ENCODE results near the gene SNX18. TPM values are rescaled to one million over a fixed set of nuclear protein-coding genes. Genes with fewer than 3 reads are reported as not detected.
A peak's percentile ranks its signal among the peaks of the same experiment; 100 is the strongest.
"Not testable (repeated sequence)": the region's sequence is repeated elsewhere in the genome, so short reads cannot be mapped to it uniquely, and the experiment has no call there.

Gene SNX18
- 36.4 TPM for total RNA-seq

DNA sequence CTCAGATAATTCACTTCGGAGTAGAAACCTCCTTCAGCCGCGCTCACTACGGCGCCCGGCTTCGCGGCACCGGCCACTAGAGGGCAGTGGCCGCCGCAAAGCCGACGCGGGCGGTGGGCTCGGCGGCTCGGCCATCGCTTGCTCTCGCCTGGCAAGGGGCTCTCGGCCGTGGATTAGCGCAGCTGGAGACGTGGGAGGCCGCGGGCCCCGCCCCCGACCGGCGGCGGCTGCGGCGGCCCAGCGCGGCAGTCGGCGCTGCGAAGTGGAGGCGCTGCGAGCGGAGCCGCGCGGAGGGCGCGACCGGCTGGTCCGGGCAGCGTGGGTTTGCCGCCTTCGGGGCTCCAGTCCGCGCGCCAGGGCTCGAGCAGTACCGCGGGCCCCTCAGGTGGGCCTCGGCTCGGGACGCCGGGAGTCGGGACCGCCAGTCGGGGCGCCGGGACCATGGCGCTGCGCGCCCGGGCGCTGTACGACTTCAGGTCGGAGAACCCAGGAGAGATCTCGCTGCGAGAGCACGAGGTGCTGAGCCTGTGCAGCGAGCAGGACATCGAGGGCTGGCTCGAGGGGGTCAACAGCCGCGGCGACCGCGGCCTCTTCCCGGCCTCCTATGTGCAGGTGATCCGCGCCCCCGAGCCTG, at the start of gene SNX18:
Gene SNX18, plus strand, starts transcription at position 248 of the 634 bp plus-strand sequence. Its CDS starts 194 bp downstream, at position 442.
- DNase-seq = peak; percentile 97

DNA sequence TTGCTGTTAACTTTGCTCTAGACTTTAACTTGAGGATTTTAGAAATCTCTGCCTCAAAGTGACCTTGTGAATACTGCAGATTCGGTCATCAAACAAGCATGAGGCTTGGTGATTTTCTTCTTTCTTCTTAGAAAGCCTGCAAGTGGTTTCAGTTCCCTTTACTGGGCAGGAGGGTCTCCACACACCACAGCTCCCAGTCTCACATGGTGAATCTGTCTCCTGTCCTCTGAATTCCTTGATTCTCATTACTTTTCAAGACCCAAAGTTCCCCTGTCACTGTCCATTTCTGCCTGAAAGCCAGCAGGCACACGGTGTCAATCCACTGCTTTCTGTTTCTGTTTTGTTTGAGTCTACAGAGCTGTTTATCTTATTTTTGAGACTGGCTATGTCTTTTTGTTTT, 47.9 kb upstream of the SNX18 start:
- no peak for DNase-seq

GRCh38 chr5:54470128-54470527, 47.4 kb upstream of the SNX18 start:
- peak; percentile 44 for DNase-seq

DNA sequence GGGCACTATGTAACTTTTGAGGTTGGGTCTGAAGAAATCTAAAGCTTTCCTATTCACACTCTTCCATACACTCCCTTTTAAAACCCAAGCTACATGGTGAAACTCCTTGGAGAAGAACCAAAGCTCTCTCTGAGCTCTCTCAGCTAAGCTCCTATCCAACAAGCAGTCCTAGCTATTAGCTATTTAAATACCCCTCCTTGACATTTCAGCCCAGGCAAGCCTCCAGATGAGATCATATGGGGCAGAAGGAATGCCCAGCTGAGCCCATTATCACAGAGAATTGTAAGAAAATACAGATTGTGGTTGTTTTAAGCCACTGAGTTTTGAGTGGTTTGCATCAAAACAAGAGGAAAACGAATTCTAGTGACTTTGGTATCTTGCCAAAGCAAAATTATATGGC, 46.9 kb upstream of the SNX18 start:
- DNase-seq = peak; percentile 62

- DNase-seq = no peak
Observed at GRCh38 chr5:54471398-54471797, 46.2 kb upstream of the SNX18 start.

DNA sequence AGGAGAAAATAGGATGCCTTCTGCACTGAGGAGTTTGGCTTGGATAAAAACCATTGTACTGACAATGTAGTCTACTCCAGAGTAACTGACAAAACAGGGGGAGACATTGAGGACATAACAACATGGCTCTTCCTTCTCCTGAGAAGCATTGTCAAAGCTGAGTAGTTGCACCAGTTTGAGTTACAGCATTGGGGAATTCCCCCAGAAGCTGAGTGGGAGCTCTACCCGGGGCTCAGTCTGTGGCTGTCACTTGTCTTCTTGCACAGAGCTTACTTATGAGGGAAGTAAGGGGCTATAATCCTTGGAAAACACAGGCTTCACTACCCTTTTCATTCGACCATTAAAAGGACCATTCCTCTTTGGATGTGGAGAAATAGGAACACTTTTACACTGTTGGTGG, 40.9 kb upstream of the SNX18 start:
- no peak for DNase-seq

DNA sequence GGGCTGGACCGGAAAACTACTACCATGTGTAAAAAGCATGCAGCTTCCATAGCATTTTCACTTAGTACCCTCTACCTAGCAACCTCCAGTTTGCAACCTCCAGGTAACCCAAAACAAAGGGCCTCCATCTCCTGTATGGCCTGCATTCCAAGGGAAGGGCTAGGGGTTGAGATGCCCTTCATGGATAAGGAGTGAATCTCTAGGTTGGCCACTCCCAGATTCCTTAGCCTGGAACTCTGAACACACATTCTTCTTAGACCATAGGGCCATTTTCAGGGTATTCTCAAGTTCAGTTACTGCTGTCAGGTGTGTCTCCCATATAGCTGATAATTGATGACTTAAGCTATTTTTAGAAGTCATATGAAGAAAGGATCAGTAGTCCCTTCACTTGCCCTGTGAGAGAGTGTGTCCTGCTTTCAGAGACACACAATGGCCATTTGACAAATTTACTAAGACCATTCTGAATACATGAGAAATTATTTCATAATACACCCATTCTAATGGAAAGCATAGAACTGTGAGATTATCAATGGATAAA, 39.5 kb upstream of the SNX18 start:
- no peak for DNase-seq

DNA sequence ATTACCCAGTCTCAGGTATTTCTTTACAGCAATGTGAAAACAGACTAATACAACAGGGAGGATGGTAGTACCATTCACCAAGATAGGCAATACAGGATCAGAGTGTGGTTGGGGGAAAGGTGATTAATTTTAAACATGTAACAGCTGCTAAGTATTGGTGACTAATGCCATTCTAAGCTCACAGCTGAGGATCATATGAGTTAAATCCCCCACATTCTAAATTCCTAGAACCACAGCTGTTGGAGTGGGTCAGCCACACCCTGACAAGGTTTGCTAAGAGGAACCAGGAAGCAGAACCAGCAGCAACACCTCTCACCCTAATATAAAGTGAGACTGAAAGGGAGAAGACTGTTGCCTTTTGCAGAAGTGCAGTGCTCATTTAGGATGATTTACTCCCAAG, 37.3 kb upstream of the SNX18 start:
- DNase-seq = peak; percentile 70

- DNase-seq = no peak
Observed at GRCh38 chr5:54484219-54484894, 33.2 kb upstream of the SNX18 start.

- not testable (repeated sequence) for DNase-seq
Observed at GRCh38 chr5:54485659-54486058, 31.9 kb upstream of the SNX18 start.

- DNase-seq = not testable (repeated sequence)
Observed at GRCh38 chr5:54489648-54489979, 27.9 kb upstream of the SNX18 start.

DNA sequence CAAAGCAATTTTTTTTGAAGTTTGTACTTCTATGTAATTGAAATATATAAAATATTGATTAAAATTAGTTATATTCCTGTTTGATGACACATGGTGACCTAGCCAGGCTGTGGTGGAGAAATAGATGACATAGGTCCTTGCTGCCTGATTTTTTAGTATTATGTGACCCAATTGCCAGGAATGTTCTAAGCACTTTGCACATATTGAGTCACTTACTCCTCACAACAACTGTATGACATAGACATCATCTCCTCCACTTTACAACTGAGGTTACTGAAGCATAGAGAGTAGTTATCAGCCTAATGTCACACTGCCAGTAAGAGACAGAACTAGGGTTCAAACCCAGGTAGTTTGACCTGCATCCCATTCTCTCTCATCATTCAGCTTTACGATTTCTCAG, 26.2 kb upstream of the SNX18 start:
- DNase-seq = no peak

DNA sequence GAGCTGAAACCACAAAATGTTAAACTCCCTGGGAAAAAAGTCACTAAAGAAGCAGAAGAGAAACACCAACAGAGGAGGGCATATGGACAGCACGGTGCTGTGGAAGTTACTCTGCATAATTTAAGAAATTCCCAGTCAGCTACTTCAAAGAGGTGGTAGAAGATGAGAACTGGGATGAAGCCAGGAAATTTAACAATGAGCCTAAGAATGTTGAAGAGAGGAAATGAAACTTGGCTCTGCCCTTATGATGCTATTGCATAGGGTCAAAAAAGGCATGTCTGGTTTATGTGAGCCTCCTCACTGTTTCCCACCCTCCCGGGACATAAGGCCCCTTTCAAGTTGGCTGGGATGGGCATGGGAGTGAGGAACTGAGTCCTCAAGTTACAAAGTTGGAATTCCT, 25.4 kb upstream of the SNX18 start:
- DNase-seq = peak; percentile 37

- no peak for DNase-seq
Observed at GRCh38 chr5:54495027-54495426, 22.5 kb upstream of the SNX18 start.

GRCh38 chr5:54514291-54514690, 3.3 kb upstream of the SNX18 start:
- DNase-seq = no peak

DNA sequence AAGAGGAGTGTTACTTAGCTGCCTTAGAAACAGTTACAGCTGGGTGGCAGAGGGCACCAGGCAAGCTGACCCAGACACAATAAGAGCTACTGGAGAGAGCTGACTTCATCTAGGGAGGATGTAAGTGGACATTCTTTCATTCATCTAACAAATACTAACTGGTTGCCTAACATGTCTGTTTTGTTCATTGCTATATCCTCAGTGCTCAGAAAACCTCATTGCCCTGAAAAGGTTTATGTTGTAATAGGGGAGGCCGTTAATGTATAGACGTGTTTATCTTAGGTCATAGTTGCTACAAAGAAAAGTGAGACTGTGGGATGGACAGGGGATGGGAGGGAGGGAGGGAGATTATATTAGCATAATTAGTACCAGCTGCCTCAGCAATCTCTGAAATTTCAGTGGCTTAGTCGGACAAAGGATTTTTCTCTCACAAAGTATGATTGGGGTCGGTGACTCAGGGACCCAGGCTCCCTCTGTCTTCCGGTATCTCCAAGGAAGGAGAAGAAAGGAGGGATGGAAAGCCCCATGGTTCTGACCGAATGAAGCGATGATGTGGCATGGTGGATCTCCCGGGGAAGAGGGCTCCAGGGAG, 2.6 kb upstream of the SNX18 start:
- no peak for DNase-seq

GRCh38 chr5:54515634-54516033, 1.9 kb upstream of the SNX18 start:
- no peak for DNase-seq

GRCh38 chr5:54516051-54516655, 1.4 kb upstream of the SNX18 start:
- DNase-seq = no peak

GRCh38 chr5:54517174-54517511, 416 bp upstream of the SNX18 start:
- no peak for DNase-seq

DNA sequence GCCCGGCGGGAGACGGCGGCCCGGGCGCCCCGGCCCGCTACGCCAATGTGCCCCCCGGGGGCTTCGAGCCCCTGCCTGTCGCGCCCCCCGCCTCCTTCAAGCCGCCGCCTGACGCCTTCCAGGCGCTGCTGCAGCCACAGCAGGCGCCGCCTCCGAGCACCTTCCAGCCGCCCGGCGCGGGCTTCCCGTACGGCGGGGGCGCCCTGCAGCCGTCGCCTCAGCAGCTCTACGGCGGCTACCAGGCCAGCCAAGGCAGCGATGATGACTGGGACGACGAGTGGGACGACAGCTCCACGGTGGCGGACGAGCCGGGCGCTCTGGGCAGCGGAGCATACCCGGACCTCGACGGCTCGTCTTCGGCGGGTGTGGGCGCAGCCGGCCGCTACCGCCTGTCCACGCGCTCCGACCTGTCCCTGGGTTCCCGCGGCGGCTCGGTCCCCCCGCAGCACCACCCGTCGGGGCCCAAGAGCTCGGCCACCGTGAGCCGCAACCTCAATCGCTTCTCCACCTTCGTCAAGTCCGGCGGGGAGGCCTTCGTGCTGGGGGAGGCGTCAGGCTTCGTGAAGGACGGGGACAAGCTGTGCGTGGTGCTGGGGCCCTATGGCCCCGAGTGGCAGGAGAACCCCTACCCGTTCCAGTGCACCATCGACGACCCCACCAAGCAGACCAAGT, 723 bp downstream of the SNX18 start:
- peak; percentile 70 for DNase-seq

DNA sequence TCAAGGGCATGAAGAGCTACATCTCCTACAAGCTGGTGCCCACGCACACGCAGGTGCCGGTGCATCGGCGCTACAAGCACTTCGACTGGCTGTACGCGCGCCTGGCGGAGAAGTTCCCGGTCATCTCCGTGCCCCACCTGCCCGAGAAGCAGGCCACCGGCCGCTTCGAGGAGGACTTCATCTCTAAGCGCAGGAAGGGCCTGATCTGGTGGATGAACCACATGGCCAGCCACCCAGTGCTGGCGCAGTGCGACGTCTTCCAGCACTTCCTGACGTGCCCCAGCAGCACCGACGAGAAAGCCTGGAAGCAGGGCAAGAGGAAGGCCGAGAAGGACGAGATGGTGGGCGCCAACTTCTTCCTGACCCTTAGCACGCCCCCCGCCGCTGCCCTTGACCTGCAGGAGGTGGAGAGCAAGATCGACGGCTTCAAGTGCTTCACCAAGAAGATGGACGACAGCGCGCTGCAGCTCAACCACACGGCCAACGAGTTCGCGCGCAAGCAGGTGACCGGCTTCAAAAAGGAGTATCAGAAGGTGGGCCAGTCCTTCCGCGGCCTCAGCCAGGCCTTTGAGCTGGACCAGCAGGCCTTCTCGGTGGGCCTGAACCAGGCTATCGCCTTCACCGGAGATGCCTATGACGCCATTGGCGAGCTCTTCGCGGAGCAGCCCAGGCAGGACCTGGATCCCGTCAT, 1.4 kb downstream of the SNX18 start:
- no peak for DNase-seq

DNA sequence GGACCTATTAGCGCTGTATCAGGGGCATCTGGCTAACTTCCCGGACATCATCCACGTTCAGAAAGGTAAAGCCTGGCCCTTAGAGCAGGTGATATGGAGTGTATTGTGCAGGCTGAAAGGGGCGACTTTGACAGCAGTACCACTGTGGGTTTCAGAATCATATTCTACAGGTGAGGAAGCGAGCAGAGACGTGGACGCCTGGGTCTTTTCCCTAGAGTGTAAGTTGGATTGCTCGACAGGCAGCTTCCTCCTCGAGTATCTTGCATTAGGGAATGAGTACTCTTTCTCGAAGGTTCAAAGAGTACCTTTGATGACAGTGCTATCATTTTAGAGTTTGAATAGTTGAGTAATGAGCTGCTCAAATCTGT, 1.9 kb downstream of the SNX18 start:
- DNase-seq = no peak
